Thyroid gland (tissue), 4 donors: ENCODE results near the gene MXI1. TPM values are rescaled to one million over a fixed set of nuclear protein-coding genes. Genes with fewer than 3 reads are reported as not detected.

Source experiments
- DNase-seq, 2 donors: peaks; one replicate each; pipeline ENCODE4 v3.0.0-alpha.2; 2019
- H3K27ac ChIP-seq, 3 donors: fragments of 200-600 bp; sonication (generic); 1 replicate in 2 of 3; 2 replicates in 1 of 3; pipeline ENCODE4 v1.5.1; 2016 to 2019; ENCODE audit warnings: mild to moderate bottlenecking in 1 of 3, moderate library complexity in 1 of 3
- H3K27me3 ChIP-seq: fragments of 200-600 bp; sonication (generic); one replicate; pipeline ENCODE4 v1.5.1; 2019
- H3K36me3 ChIP-seq, 2 donors: fragments of 200-600 bp; sonication (generic); one replicate each; pipeline ENCODE4 v1.5.1; 2016 to 2019
- H3K4me1 ChIP-seq, 2 donors: fragments of 200-600 bp; sonication (generic); one replicate each; pipeline ENCODE4 v1.5.1; 2017 to 2019
- H3K4me3 ChIP-seq, 3 donors: fragments of 200-600 bp; sonication (generic); replicated peaks in 1 of 3; 1 replicate in 2 of 3; 2 replicates in 1 of 3; pipeline ENCODE4 v1.5.1; 2016; ENCODE audit warnings: mild to moderate bottlenecking in 1 of 3
- H3K9me3 ChIP-seq: fragments of 200-600 bp; sonication (generic); one replicate; pipeline ENCODE4 v1.5.1; 2017
- CTCF ChIP-seq, 6 experiments: fragments of 200-600 bp in 3 of 6; fragments of 450-650 bp in 3 of 6; sonication (generic) in 3 of 6; IDR thresholded peaks; one replicate each; pipeline ENCODE4 v1.5.1; 2016 to 2019; ENCODE audit warnings: antibody characterized with exemption in 6 of 6, mild to moderate bottlenecking in 2 of 6, inconsistent platforms in 1 of 6, moderate library complexity in 1 of 6
- POLR2A ChIP-seq, 2 donors: fragments of 450-650 bp; IDR thresholded peaks; one replicate each; pipeline ENCODE4 v1.6.1; 2017; ENCODE audit warnings: antibody characterized with exemption in 2 of 2, mild to moderate bottlenecking in 2 of 2, moderate library complexity in 1 of 2
- WGBS, 2 donors: methylation state at CpG; one replicate each; pipeline ENCODE4 v1.1.5; 2017; 5-methylcytosine and 5-hydroxymethylcytosine counted together
- intact Hi-C: fragments of 100-400 bp; cut with DNase I; formaldehyde crosslinking; loops from one replicate; pipeline ENCODE4 v1.15.1; 2023
- total RNA-seq, 4 donors: library from RNA; depleted of rRNA; stranded (reverse); fragments of >200 nt; gene quantifications; one replicate each; pipeline ENCODE4 v1.2.3, GENCODE V29; 2016

The MXI1 gene
- total RNA-seq, 4 donors from 2014 or later = 51.2 to 136 (median 59.6) TPM

- intact Hi-C loops = no loop called here
- Histone ChIP-seq H3K9me3 (no peaks in the 10 kb centered on the region), H3K27ac (no peak overlapping the region), H3K27me3 (no peaks in the 10 kb centered on the region), H3K4me3 (no peak overlapping the region), H3K36me3 (no peaks in the 10 kb centered on the region), H3K4me1 (peaks cover 6 to 16% of the 10 kb centered on the region in 2 donors)
- no peak for TF ChIP-seq POLR2A (IDR thresholded peaks at IDR 0.05)
- no peak for TF ChIP-seq CTCF (IDR thresholded peaks at IDR 0.05)
- DNase-seq = no peak
Observed at GRCh38 chr10:110216240-110216639, 8.8 kb downstream of the MXI1 start.

- Histone ChIP-seq H3K4me1 (peaks cover 2 to 16% of the 10 kb centered on the region in 2 donors), H3K27ac (no peak overlapping the region), H3K9me3 (no peaks in the 10 kb centered on the region), H3K27me3 (no peaks in the 10 kb centered on the region), H3K4me3 (no peak overlapping the region), H3K36me3 (no peaks in the 10 kb centered on the region)
- no peak for DNase-seq
- 73 to 79% methylated on average over 5 of the region's 5 CpGs for WGBS, 2 donors
- intact Hi-C loops = no loop called here
- no peak for TF ChIP-seq POLR2A (IDR thresholded peaks at IDR 0.05)
- no peak for TF ChIP-seq CTCF (IDR thresholded peaks at IDR 0.05)
Observed at GRCh38 chr10:110216942-110217661, 9.7 kb downstream of the MXI1 start.

- intact Hi-C loops = no loop called here
- no peaks in the 10 kb centered on the region for H3K36me3 ChIP-seq
- no peak for DNase-seq
- no peak for TF ChIP-seq POLR2A (IDR thresholded peaks at IDR 0.05)
- no peak for TF ChIP-seq CTCF (IDR thresholded peaks at IDR 0.05)
- 92 to 95% methylated on average over 2 of the region's 2 CpGs for WGBS, 2 donors
- H3K9me3 ChIP-seq = no peaks in the 10 kb centered on the region
- no peak overlapping the region for H3K27ac ChIP-seq
- peaks cover 4 to 22% of the 10 kb centered on the region in 2 donors for H3K4me1 ChIP-seq
- H3K27me3 ChIP-seq = no peaks in the 10 kb centered on the region
- H3K4me3 ChIP-seq = no peak overlapping the region
Observed at GRCh38 chr10:110217662-110218008, 10.2 kb downstream of the MXI1 start.

- Histone ChIP-seq H3K4me1 (peaks cover 4 to 22% of the 10 kb centered on the region in 2 donors), H3K27ac (no peak overlapping the region), H3K9me3 (no peaks in the 10 kb centered on the region), H3K36me3 (no peaks in the 10 kb centered on the region), H3K4me3 (no peak overlapping the region), H3K27me3 (no peaks in the 10 kb centered on the region)
- intact Hi-C loops = no loop called here
- no peak for DNase-seq
- TF ChIP-seq POLR2A (IDR thresholded peaks at IDR 0.05) (no peak), CTCF (IDR thresholded peaks at IDR 0.05) (no peak)
- WGBS, 2 donors = 78 to 79% methylated on average over 3 to 4 of the region's 6 CpGs
Observed at GRCh38 chr10:110218632-110219031, 11.2 kb downstream of the MXI1 start.

GRCh38 chr10:110219884-110220283, 12.5 kb downstream of the MXI1 start:
- no peak overlapping the region for H3K4me3 ChIP-seq
- no peaks in the 10 kb centered on the region for H3K27me3 ChIP-seq
- intact Hi-C loops = loop anchor here (10.0 kb wide), 1 partner anchor 55 kb away; no protein-coding TSS in a partner anchor
- TF ChIP-seq POLR2A (IDR thresholded peaks at IDR 0.05) (no peak), CTCF (IDR thresholded peaks at IDR 0.05) (no peak)
- H3K36me3 ChIP-seq = no peaks in the 10 kb centered on the region
- 83 to 87% methylated on average over 7 of the region's 7 CpGs for WGBS, 2 donors
- H3K4me1 ChIP-seq = peaks cover 4 to 22% of the 10 kb centered on the region in 2 donors
- DNase-seq = no peak
- H3K9me3 ChIP-seq = no peaks in the 10 kb centered on the region
- H3K27ac ChIP-seq = no peak overlapping the region
